Glomerular visceral epithelial cell (primary cell): ENCODE results near the gene SLC45A2.
"Not testable (repeated sequence)": the region's sequence is repeated elsewhere in the genome, so short reads cannot be mapped to it uniquely, and the experiment has no call there.

Experiments used
- DNase-seq: peaks from one replicate; pipeline ENCODE4 v3.0.0-alpha.2; 2016; ENCODE audit errors: extremely low spot score

The SLC45A2 gene

DNA sequence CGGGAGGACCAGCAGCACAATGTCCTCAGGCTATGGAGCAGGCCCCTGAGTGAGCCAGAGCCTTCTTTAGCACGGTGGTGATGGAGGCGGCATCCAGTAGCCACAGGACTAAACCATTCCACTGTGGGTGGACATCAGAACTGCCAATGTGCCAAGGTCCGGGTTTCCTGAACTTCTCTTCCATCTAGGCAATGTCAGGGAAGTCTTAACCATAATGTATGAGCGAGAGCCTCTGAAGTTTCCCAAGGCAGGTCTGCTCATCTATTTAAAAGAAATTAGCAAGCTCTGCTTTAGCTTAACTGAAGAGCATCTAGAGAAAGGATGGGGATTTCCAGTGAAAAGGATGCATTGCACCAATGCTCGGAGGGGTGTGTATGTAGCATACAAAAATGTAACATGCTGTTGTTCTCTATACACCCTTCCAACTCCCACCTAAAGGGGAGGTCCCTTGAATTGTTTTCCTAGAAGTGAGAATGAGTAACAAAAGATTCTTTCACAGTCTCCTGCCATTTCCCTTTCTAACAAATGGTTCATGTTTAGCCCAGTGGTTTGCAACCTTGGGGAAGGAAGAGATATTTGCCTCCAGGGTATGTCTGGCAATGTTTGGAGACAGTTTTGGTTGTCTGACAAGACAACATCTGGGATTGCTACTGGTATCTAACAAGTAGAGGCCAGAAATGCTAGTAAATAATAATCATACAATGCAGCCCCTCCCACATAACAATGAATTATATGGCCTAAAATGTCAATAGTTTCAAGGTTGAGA lies 54.4 kb downstream of the SLC45A2 start:
- no peak for DNase-seq

DNA sequence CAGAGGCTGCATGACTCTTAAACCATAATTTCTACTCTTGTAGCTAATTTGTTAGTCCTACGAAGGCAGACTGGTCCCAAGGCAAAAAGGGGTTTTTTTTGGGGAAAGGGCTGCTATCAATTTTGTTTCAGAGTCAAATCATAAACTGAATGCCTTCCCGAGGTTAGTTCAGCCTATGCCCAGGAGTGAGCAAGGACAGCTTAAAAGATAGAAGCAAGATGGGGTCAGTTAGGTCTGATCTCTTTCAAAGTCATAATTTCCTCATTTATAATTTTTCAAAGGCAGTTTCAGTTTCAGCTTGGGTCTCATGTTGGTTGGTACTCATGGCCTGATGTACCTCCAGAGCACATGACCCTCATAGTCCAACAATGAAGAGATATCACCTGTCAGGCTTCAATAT lies 56.2 kb downstream of the SLC45A2 start:
- DNase-seq: no peak

DNA sequence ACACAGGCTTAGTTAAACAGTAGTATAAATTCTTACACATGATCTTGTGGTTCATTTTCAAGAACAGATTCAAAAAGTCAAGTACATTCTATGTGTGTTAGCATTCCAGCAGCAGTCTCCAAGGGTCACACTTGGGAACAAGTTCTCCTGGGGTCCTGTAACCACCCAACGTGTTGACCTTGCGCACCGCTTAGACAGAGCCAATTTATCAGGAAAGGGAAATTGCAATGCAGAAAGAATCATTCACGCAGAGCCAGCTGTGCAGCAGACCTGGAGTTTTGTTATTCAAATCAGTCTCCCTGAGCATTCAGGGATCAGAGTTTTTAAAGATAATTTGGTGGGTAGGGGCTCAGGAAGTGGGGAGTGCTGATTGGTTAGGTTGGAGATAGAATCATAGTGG lies 56.8 kb downstream of the SLC45A2 start:
- DNase-seq: no peak

DNA sequence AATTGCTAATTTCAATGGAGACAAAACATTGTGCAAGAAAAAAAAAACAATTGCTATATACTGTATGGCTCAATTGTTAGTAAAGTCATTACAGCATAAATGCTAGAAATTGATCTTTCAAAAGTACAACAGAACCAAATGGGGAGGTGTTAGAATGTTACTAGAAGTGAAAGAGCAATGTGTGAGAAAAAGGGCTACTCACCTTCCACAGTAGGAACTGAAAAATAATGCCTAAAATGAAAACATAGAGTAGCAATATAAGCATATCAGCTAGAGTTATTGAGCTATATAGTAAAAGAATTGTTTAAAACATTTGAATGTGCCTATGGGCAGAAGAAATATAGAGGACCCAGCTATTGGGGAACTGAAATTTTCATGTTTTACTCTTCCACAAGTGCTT lies 59.2 kb downstream of the SLC45A2 start:
- DNase-seq: no peak

DNA sequence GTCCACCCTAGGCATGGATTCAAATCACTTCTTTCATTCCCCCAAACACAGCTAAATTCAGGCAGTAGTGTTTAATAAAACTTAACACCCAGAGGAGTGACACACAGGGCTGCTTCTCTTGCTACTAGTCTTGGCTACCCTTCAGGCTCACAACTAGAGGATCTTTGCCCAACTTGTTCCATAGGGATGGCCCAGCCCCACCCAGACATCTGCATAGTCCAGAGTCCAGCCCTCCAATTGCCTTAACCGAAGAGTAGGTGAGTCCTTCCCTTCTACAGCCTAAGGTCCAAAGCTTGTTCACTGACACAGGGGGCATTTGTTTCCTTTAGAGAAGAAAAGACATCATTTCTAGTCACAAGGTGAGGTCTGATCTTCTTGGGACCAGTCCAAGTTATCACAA lies 63.5 kb downstream of the SLC45A2 start:
- DNase-seq: no peak

DNA sequence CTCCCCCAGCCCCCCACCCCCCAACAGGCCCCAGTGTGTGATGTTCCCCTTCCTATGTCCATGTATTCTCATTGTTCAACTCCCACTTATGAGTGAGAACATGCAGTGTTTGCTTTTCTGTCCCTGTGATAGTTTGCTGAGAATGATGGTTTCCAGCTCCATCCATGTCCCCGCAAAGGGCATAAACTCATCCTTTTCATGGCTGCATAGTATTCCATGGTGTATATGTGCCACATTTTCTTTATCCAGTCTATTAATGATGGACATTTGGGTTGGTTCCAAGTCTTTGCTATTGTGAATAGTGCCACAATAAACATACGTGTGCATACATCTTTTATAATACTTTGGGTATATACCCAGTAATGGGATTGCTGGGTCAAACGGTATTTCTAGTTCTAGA lies 69.6 kb downstream of the SLC45A2 start:
- not testable (repeated sequence) for DNase-seq

DNA sequence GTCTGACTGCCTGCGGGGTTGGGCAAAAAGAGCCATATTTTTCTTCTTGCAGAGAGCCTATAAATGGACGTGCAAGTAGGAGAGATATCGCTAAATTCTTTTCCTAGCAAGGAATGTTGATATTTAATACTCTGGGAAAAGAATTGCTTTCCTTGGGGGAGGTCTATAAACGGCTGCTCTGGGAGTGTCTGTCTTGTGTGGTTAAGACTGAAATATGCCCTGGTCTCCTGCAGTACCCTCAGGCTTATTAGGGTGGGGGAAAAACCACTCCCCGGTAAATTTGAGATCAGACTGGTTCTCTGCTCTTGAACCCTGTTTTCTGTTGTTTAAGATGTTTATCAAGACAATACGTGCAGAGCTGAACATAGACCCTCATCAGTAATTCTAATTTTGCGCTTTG lies 78.2 kb downstream of the SLC45A2 start:
- DNase-seq: not testable (repeated sequence)

DNA sequence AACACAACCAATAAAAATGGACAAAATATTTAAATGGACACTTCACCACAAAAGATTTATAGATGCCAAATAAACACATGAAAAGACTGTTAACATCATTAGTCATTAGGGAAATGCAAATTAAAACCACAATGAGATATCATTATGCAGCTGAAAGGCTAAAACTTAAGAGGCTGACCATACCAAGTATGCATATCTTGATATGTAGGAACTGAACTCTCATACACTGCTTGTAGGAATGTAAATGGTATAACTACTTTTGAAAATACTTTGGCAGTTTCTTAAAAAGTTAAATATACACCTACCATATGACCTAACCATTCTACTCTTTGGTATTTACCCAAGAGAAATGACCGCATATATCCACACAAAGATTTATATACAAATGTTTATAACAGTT lies 79.1 kb downstream of the SLC45A2 start:
- DNase-seq: no peak

DNA sequence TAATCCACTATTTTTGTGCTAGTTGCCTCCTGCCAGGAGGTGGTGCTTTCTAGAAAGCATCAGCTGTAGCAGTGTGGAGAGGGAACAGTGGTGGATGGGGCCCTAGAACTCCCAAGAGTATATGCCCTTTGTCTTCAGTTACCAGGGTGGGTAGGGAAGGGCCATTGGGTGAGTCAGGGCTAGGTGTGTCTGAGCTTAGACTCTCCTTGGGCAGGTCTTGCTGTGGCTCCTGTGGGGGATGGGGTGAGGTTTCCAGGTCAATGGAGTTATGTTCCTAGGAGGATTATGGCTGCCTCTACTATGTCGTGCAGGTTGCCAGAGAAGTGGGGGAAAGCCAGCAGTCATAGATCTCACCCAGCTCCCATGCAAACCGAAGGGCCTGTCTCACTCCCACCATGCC lies 81.4 kb downstream of the SLC45A2 start:
- DNase-seq: no peak

DNA sequence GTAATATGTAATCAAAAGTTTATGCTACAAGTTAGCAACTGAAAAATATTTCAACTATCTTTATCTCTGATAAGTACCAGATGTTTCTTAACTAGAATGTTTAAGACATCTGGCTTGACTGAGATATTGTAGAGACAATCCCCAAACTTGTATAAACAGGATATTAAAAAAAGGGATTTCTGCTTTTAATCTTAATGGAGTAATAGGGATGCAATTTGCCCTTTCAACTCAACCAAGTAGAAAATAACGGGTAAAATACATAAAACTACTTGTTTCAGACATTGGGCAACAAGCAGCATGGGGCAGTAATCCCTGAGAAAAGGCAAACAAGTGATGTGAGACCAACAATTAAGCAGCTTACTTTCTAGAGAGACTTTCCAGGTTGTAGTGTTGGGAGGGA lies 83.3 kb downstream of the SLC45A2 start:
- DNase-seq: no peak
